HepG2 (cell line): ENCODE data around the gene MYO1B. TPM values are rescaled to one million over a fixed set of nuclear protein-coding genes. Genes with fewer than 3 reads are reported as not detected.

Source experiments
- AGO1 ChIP-seq: fragments of 200-400 bp; formaldehyde crosslinking; IDR thresholded peaks from 2 replicates; pipeline ENCODE4 v1.6.1; 2017; ENCODE audit warnings: mild to moderate bottlenecking, low read depth, low read length, moderate library complexity; ENCODE audit not compliant: poor library complexity, severe bottlenecking
- FUBP1 ChIP-seq: sonication (generic); formaldehyde crosslinking; IDR thresholded peaks from 2 replicates; pipeline ENCODE4 v1.5.1; 2020; ENCODE audit warnings: missing genetic modification reagents, mild to moderate bottlenecking, borderline replicate concordance
- HOXA9 ChIP-seq: sonication (generic); formaldehyde crosslinking; IDR thresholded peaks from 2 replicates; pipeline ENCODE4 v1.8.1; 2022; ENCODE audit warnings: missing genetic modification reagents, mild to moderate bottlenecking, moderate library complexity, borderline replicate concordance
- TFAP4 ChIP-seq: sonication (generic); IDR thresholded peaks from 2 replicates; pipeline ENCODE4 v1.6.1; 2016; ENCODE audit warnings: low read depth, borderline replicate concordance
- TIGD3 ChIP-seq: sonication (generic); formaldehyde crosslinking; IDR thresholded peaks from 2 replicates; pipeline ENCODE4 v1.5.1; 2020; ENCODE audit warnings: mild to moderate bottlenecking, missing genetic modification reagents, borderline replicate concordance
- ZBTB4 ChIP-seq: sonication (generic); formaldehyde crosslinking; IDR thresholded peaks from 2 replicates; pipeline ENCODE4 v1.4.0; 2020; ENCODE audit warnings: missing genetic modification reagents, mild to moderate bottlenecking, borderline replicate concordance
- ZEB1 ChIP-seq: IDR thresholded peaks from 2 replicates; pipeline ENCODE4 v1.6.1; 2012; ENCODE audit warnings: mild to moderate bottlenecking, low read depth, inconsistent platforms; ENCODE audit not compliant: insufficient replicate concordance
- ZNF3 ChIP-seq: IDR thresholded peaks from 2 replicates; pipeline ENCODE4 v1.7.0; 2017; ENCODE audit warnings: inconsistent platforms
- polyA plus RNA-seq, 8 experiments: library from polyadenylated mRNA; depleted of rRNA in 3 of 8; stranded (reverse) in 7 of 8; unstranded in 1 of 8; fragments of >200 nt; fragmentation: Illumina TruSeq in 4 of 8; extraction: Trizol in 4 of 8; gene quantifications; 2 replicates each; pipeline versions ENCODE4 v1.2.1 to v1.2.3, GENCODE V29; 2011 to 2016; ENCODE audit warnings: low read depth in 4 of 8, missing spikeins in 1 of 8, mixed read lengths in 1 of 8; ENCODE audit not compliant: insufficient read depth in 1 of 8
- total RNA-seq, 5 experiments: library from RNA; depleted of rRNA; stranded (reverse); fragments of >200 nt; fragmentation: Illumina TruSeq; extraction: Trizol; gene quantifications; 2 replicates each; pipeline ENCODE4 v1.2.3, GENCODE V29; 2016; ENCODE audit warnings: low read depth in 1 of 5
- TF ChIP-seq, protein P1 (sequence below): sonication (generic); formaldehyde crosslinking; IDR thresholded peaks from 2 replicates; pipeline ENCODE4 v1.4.0; 2020; ENCODE audit warnings: mild to moderate bottlenecking, missing genetic modification reagents, borderline replicate concordance
- TF ChIP-seq, protein P2 (sequence below): sonication (generic); formaldehyde crosslinking; IDR thresholded peaks from 2 replicates; pipeline ENCODE4 v1.4.0; 2020; ENCODE audit warnings: missing genetic modification reagents

The MYO1B gene
- total and polyA plus RNA-seq, 2 of the 13 experiments (the other 11 are each of a cell fraction or from before 2014, with no cell fraction given), result 36.9 to 89.8 TPM

- TF ChIP-seq ZEB1 (peak; percentile 37), TIGD3 (0 out of 2 replicates have a peak, but pooled peaks have one; percentile 23), ZBTB4 (CRISPR knock-in tag) (no peak; the same call in 1 of the 2 replicates), TFAP4 (peak; percentile 83), HOXA9 (no peak; the same call in 1 of the 2 replicates), ZNF3 (peak; percentile 21; the same call in 1 of the 2 replicates), FUBP1 (CRISPR knock-in tag) (no peak), AGO1 (no peak)
- TF ChIP-seq, protein P1, sequence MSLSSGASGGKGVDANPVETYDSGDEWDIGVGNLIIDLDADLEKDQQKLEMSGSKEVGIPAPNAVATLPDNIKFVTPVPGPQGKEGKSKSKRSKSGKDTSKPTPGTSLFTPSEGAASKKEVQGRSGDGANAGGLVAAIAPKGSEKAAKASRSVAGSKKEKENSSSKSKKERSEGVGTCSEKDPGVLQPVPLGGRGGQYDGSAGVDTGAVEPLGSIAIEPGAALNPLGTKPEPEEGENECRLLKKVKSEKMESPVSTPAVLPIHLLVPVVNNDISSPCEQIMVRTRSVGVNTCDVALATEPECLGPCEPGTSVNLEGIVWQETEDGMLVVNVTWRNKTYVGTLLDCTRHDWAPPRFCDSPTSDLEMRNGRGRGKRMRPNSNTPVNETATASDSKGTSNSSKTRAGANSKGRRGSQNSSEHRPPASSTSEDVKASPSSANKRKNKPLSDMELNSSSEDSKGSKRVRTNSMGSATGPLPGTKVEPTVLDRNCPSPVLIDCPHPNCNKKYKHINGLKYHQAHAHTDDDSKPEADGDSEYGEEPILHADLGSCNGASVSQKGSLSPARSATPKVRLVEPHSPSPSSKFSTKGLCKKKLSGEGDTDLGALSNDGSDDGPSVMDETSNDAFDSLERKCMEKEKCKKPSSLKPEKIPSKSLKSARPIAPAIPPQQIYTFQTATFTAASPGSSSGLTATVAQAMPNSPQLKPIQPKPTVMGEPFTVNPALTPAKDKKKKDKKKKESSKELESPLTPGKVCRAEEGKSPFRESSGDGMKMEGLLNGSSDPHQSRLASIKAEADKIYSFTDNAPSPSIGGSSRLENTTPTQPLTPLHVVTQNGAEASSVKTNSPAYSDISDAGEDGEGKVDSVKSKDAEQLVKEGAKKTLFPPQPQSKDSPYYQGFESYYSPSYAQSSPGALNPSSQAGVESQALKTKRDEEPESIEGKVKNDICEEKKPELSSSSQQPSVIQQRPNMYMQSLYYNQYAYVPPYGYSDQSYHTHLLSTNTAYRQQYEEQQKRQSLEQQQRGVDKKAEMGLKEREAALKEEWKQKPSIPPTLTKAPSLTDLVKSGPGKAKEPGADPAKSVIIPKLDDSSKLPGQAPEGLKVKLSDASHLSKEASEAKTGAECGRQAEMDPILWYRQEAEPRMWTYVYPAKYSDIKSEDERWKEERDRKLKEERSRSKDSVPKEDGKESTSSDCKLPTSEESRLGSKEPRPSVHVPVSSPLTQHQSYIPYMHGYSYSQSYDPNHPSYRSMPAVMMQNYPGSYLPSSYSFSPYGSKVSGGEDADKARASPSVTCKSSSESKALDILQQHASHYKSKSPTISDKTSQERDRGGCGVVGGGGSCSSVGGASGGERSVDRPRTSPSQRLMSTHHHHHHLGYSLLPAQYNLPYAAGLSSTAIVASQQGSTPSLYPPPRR (CRISPR knock-in tag), result peak; percentile 82; the same call in 1 of the 2 replicates
- TF ChIP-seq, protein P2, sequence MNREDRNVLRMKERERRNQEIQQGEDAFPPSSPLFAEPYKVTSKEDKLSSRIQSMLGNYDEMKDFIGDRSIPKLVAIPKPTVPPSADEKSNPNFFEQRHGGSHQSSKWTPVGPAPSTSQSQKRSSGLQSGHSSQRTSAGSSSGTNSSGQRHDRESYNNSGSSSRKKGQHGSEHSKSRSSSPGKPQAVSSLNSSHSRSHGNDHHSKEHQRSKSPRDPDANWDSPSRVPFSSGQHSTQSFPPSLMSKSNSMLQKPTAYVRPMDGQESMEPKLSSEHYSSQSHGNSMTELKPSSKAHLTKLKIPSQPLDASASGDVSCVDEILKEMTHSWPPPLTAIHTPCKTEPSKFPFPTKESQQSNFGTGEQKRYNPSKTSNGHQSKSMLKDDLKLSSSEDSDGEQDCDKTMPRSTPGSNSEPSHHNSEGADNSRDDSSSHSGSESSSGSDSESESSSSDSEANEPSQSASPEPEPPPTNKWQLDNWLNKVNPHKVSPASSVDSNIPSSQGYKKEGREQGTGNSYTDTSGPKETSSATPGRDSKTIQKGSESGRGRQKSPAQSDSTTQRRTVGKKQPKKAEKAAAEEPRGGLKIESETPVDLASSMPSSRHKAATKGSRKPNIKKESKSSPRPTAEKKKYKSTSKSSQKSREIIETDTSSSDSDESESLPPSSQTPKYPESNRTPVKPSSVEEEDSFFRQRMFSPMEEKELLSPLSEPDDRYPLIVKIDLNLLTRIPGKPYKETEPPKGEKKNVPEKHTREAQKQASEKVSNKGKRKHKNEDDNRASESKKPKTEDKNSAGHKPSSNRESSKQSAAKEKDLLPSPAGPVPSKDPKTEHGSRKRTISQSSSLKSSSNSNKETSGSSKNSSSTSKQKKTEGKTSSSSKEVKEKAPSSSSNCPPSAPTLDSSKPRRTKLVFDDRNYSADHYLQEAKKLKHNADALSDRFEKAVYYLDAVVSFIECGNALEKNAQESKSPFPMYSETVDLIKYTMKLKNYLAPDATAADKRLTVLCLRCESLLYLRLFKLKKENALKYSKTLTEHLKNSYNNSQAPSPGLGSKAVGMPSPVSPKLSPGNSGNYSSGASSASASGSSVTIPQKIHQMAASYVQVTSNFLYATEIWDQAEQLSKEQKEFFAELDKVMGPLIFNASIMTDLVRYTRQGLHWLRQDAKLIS (CRISPR knock-in tag), result 0 out of 2 replicates have a peak, but pooled peaks have one; percentile 58
Observed at GRCh38 chr2:191245869-191246531, 796 bp downstream of the MYO1B start (continued).
